ENCODE results near the gene LIN52. TPM values are rescaled to one million over a fixed set of nuclear protein-coding genes. Genes with fewer than 3 reads are reported as not detected.

Gene LIN52
- total and polyA plus RNA-seq, 9 of the 15 experiments (the other 6 are each of a cell fraction or from before 2014, with no cell fraction given), result 4.6 to 11.8 (median 9.2) TPM

DNA sequence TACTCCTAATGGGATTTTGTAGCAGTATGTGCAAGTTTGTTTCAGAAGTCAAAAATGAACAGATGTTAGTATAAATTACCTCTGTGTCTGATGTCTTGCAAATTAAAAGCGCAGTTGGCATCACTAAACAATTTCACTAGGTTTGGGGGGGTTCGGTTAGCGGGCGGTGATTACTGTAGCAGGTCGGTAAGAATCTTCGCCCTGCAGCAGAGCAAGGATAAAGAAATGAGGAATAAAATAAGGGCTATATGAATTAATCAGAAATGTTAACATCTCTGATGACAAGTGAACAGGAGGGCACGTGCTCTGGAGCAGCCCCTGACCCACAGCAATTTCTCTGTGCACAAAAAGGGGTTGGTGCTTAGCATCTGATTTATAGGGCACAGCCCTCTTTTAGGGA lies 110.9 kb downstream of the LIN52 start:
- DNase-seq (ENCODE audit: extremely low read depth in 1 of 4, low spot score in 3 of 4) (no peak), FAIRE-seq (no peak), ATAC-seq (no peak)
- no peak overlapping the region for H3K4me3 ChIP-seq
- BruUV-seq (replicated peaks), result no TSS peak
- intact Hi-C loops (cut with micrococcal nuclease), result no loop called here
- H2AFZ ChIP-seq (ENCODE audit: low read depth, low read length), result no peak overlapping the region
- CTCF ChIA-PET (ENCODE audit: low intra/inter-chr PET ratio), result no interaction called here
- no peak overlapping the region for H3K9ac ChIP-seq (ENCODE audit: insufficient read depth in 1 of 2, low read depth in 2 of 2, low read length in 2 of 2)
- no peaks in the 10 kb centered on the region for H3K27me3 ChIP-seq (ENCODE audit: control insufficient read depth in 2 of 2, insufficient read depth in 2 of 2, low read length in 2 of 2)
- H3K27ac ChIP-seq (ENCODE audit: extremely low read depth, low read depth, low read length), result no peak overlapping the region
- no peaks in the 10 kb centered on the region for H3K79me2 ChIP-seq (ENCODE audit: control insufficient read depth, insufficient read depth, low read length)
- no peaks in the 10 kb centered on the region for H3K9me3 ChIP-seq (replicated peaks; ENCODE audit: control insufficient read depth, insufficient read depth, low read depth, low read length)
- H3K36me3 ChIP-seq (ENCODE audit: control insufficient read depth, insufficient read depth, low read length), result peaks cover 4% of the 10 kb centered on the region; the same call in 2 of the 3 replicates
- H3K4me1 ChIP-seq (replicated peaks in 1 of 2; ENCODE audit: control insufficient read depth in 2 of 2, insufficient read depth in 2 of 2, low read length in 2 of 2), result no peaks in the 10 kb centered on the region
- WGBS (ENCODE audit: insufficient coverage, low coverage, missing lambda C conversion rate), result 82% methylated on average over 7 of the region's 7 CpGs
- in situ Hi-C loops (cut with MboI), result no loop called here
- H3K9me1 ChIP-seq (ENCODE audit: control insufficient read depth, insufficient read depth, low read length), result no peaks in the 10 kb centered on the region
- H3K4me2 ChIP-seq (ENCODE audit: insufficient read depth, low read length), result no peak overlapping the region
- POLR2A ChIA-PET, result no interaction called here
- TF ChIP-seq TCF7 (IDR thresholded peaks at IDR 0.05; ENCODE audit: borderline replicate concordance), result no peak
- TF ChIP-seq NFIX (CRISPR knock-in tag; IDR thresholded peaks at IDR 0.05; ENCODE audit: low read depth), result no peak
- TF ChIP-seq, protein P1, sequence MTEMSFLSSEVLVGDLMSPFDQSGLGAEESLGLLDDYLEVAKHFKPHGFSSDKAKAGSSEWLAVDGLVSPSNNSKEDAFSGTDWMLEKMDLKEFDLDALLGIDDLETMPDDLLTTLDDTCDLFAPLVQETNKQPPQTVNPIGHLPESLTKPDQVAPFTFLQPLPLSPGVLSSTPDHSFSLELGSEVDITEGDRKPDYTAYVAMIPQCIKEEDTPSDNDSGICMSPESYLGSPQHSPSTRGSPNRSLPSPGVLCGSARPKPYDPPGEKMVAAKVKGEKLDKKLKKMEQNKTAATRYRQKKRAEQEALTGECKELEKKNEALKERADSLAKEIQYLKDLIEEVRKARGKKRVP (CRISPR knock-in tag; IDR thresholded peaks at IDR 0.05), result no peak
- no peak for TF ChIP-seq MEF2A (IDR thresholded peaks at IDR 0.05; ENCODE audit: control insufficient read depth, low read depth, low read length)
- no peak for TF ChIP-seq CXXC5 (CRISPR knock-in tag; IDR thresholded peaks at IDR 0.05)
- no peak for TF ChIP-seq ZNF408 (CRISPR knock-in tag; IDR thresholded peaks at IDR 0.05; ENCODE audit: low read depth)
- TF ChIP-seq BACH1 (tag; IDR thresholded peaks at IDR 0.05), result no peak
- TF ChIP-seq MYBL2 (IDR thresholded peaks at IDR 0.05; ENCODE audit: low read depth), result no peak
- no peak for TF ChIP-seq MYBL2 (CRISPR knock-in tag; IDR thresholded peaks at IDR 0.05; ENCODE audit: borderline replicate concordance)
- TF ChIP-seq JUN (IDR thresholded peaks at IDR 0.05; ENCODE audit: borderline replicate concordance, low read depth, low read length), result no peak
- no peak for TF ChIP-seq JUN (CRISPR knock-in tag; IDR thresholded peaks at IDR 0.05; ENCODE audit: borderline replicate concordance)
- TF ChIP-seq DMBX1 (CRISPR knock-in tag; IDR thresholded peaks at IDR 0.05; ENCODE audit: borderline replicate concordance), result no peak
- TF ChIP-seq, protein P2, sequence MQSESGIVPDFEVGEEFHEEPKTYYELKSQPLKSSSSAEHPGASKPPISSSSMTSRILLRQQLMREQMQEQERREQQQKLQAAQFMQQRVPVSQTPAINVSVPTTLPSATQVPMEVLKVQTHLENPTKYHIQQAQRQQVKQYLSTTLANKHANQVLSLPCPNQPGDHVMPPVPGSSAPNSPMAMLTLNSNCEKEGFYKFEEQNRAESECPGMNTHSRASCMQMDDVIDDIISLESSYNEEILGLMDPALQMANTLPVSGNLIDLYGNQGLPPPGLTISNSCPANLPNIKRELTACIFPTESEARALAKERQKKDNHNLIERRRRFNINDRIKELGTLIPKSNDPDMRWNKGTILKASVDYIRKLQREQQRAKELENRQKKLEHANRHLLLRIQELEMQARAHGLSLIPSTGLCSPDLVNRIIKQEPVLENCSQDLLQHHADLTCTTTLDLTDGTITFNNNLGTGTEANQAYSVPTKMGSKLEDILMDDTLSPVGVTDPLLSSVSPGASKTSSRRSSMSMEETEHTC (IDR thresholded peaks at IDR 0.05), result no peak
- no peak for TF ChIP-seq DNMT1 (IDR thresholded peaks at IDR 0.05)
- TF ChIP-seq ASH1L (IDR thresholded peaks at IDR 0.05; ENCODE audit: borderline replicate concordance, low read depth, partially characterized antibody), result no peak
- H4K20me1 ChIP-seq (replicated peaks; ENCODE audit: control insufficient read depth, insufficient read depth, low read length), result no peaks in the 10 kb centered on the region
